Smooth muscle cell (in vitro differentiated cells): ENCODE data around the gene TENT5C. TPM values are rescaled to one million over a fixed set of nuclear protein-coding genes. Genes with fewer than 3 reads are reported as not detected.

Experiments used
- DNase-seq: peaks from one replicate; lab custom pipeline; 2025; ENCODE audit not compliant: unreplicated experiment; lab: John Stamatoyannopoulos, UW
- H2AFZ ChIP-seq: fragments of 200-600 bp; sonication (generic); 2 replicates; pipeline ENCODE4 v1.6.0; 2016; ENCODE audit warnings: antibody characterized with exemption, low read depth, mild to moderate bottlenecking
- H3F3A ChIP-seq: fragments of 200-600 bp; sonication (generic); 2 replicates; pipeline ENCODE4 v1.6.0; 2017; ENCODE audit warnings: antibody characterized with exemption, low read depth
- H3K27ac ChIP-seq: fragments of 200-600 bp; sonication (generic); 2 replicates; pipeline ENCODE4 v1.5.1; 2016; ENCODE audit warnings: low read depth, mild to moderate bottlenecking
- H3K27me3 ChIP-seq: fragments of 200-600 bp; sonication (generic); 2 replicates; pipeline ENCODE4 v1.6.1; 2016; ENCODE audit warnings: low read depth, mild to moderate bottlenecking
- H3K36me3 ChIP-seq: fragments of 200-600 bp; sonication (generic); 2 replicates; pipeline ENCODE4 v1.5.1; 2016; ENCODE audit warnings: low read depth
- H3K4me1 ChIP-seq: fragments of 200-600 bp; sonication (generic); 2 replicates; pipeline ENCODE4 v1.5.1; 2016; ENCODE audit warnings: low read depth
- H3K4me2 ChIP-seq: fragments of 200-600 bp; sonication (generic); 2 replicates; pipeline ENCODE4 v1.6.0; 2016; ENCODE audit warnings: mild to moderate bottlenecking
- H3K4me3 ChIP-seq: fragments of 200-600 bp; sonication (generic); 2 replicates; pipeline ENCODE4 v1.5.1; 2016; ENCODE audit warnings: mild to moderate bottlenecking
- H3K79me2 ChIP-seq: fragments of 200-600 bp; sonication (generic); 2 replicates; pipeline ENCODE4 v1.6.0; 2016; ENCODE audit warnings: low read depth, mild to moderate bottlenecking
- H3K9ac ChIP-seq: fragments of 200-600 bp; sonication (generic); 2 replicates; pipeline ENCODE4 v1.6.0; 2016; ENCODE audit warnings: low read depth
- H3K9me3 ChIP-seq: fragments of 200-600 bp; sonication (generic); replicated peaks from 2 replicates; pipeline ENCODE4 v1.5.1; 2016; ENCODE audit warnings: low read depth
- H4K20me1 ChIP-seq: fragments of 200-600 bp; sonication (generic); 2 replicates; pipeline ENCODE4 v1.6.0; 2016; ENCODE audit warnings: low read depth
- WGBS: methylation state at CpG from one replicate; pipeline ENCODE4 v1.1.7; 2016; ENCODE audit warnings: low lambda C conversion rate; 5-methylcytosine and 5-hydroxymethylcytosine counted together
- polyA plus RNA-seq: library from polyadenylated mRNA; unstranded; fragments of >200 nt; fragmentation: Nextera tagmentation; extraction: Ambion mirVana; gene quantifications from 2 replicates; pipeline ENCODE4 v1.2.1, GENCODE V29; 2016
- total RNA-seq: library from RNA; depleted of rRNA; stranded (reverse); fragments of >200 nt; gene quantifications from 2 replicates; pipeline ENCODE4 v1.2.3, GENCODE V29; 2014
- TF ChIP-seq, protein P1 (sequence below): fragments of 200-600 bp; sonication (generic); IDR thresholded peaks from 2 replicates; pipeline ENCODE4 v1.5.1; 2017; ENCODE audit warnings: borderline replicate concordance, mild to moderate bottlenecking, antibody characterized with exemption; ENCODE audit not compliant: insufficient read depth, poor library complexity, severe bottlenecking

TENT5C gene
- total and polyA plus RNA-seq, 2 experiments from 2014 or later: 5.3 to 5.7 TPM

DNA sequence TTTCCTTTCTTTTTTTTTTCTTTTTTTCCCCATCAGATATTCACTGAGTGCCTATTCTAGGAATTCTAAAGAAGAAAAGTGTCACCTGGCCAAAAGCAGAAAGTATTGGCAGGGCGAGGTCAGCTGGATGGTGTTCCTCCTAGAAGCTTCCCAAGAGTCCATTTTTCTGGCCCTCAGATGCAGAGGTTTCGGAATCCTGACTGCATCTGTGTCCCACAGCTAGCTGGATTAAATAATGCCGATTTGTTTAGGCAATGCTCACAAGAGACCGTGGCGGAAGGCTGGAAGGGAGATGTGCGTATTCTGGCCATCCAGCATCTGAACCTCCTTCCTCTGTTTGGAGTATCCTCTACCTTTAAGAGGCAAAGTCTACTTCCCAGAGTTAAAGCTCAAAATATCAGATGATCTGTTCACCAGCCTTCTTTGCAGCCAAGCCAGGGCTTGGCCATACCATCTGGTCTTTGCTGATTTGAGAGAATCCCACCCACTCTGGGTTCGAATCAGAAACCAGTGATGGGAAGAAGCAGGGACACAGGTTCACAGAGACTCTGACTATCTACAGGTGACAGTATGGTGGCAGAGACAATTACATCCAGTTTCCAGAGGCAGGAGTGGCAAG is 5.4 kb upstream of the TENT5C start:
- TF ChIP-seq, protein P1, sequence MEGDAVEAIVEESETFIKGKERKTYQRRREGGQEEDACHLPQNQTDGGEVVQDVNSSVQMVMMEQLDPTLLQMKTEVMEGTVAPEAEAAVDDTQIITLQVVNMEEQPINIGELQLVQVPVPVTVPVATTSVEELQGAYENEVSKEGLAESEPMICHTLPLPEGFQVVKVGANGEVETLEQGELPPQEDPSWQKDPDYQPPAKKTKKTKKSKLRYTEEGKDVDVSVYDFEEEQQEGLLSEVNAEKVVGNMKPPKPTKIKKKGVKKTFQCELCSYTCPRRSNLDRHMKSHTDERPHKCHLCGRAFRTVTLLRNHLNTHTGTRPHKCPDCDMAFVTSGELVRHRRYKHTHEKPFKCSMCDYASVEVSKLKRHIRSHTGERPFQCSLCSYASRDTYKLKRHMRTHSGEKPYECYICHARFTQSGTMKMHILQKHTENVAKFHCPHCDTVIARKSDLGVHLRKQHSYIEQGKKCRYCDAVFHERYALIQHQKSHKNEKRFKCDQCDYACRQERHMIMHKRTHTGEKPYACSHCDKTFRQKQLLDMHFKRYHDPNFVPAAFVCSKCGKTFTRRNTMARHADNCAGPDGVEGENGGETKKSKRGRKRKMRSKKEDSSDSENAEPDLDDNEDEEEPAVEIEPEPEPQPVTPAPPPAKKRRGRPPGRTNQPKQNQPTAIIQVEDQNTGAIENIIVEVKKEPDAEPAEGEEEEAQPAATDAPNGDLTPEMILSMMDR: no peak
- no peaks in the 10 kb centered on the region for H4K20me1 ChIP-seq
- no peak overlapping the region for H3K27ac ChIP-seq
- H3K4me3 ChIP-seq: no peak overlapping the region
- peak overlapping the region; percentile 25 for H3K4me2 ChIP-seq
- H3K79me2 ChIP-seq: no peaks in the 10 kb centered on the region
- H3K27me3 ChIP-seq: peaks cover 18% of the 10 kb centered on the region
- DNase-seq: no peak
- no peaks in the 10 kb centered on the region for H3K9me3 ChIP-seq
- no peaks in the 10 kb centered on the region for H3K4me1 ChIP-seq
- H3K36me3 ChIP-seq: no peaks in the 10 kb centered on the region
- no peaks in the 10 kb centered on the region for H3F3A ChIP-seq
- no peak overlapping the region for H2AFZ ChIP-seq
- H3K9ac ChIP-seq: no peak overlapping the region
- WGBS: 94% methylated on average over 7 of the region's 7 CpGs

DNA sequence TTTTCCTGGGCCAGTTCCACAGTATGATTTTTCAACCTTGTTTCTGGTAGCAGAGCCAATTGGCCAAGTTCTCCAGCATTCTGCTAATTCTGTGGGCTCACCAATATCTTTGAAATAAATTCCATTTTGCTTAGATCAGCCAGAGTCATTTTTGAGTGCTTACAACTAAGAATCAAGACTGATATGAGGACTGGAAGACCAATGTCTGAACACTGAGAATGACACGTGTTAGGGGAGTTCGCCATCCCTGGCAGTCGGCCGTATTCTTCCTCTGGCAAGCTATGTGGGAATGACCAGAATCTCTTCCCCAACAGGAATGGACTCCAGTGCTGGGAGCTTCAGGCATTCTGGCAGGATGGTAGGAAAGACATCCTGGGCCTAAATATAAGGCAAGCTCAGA is 4.9 kb upstream of the TENT5C start:
- H2AFZ ChIP-seq: no peak overlapping the region
- H3F3A ChIP-seq: no peaks in the 10 kb centered on the region
- no peaks in the 10 kb centered on the region for H3K4me1 ChIP-seq
- H3K79me2 ChIP-seq: no peaks in the 10 kb centered on the region
- no peak overlapping the region for H3K27ac ChIP-seq
- 68% methylated on average over 4 of the region's 4 CpGs for WGBS
- H4K20me1 ChIP-seq: peaks cover under 1% of the 10 kb centered on the region
- peaks cover 18% of the 10 kb centered on the region for H3K27me3 ChIP-seq
- no peak overlapping the region for H3K9ac ChIP-seq
- TF ChIP-seq, protein P1: no peak
- peak overlapping the region; percentile 25 for H3K4me2 ChIP-seq
- DNase-seq: no peak
- H3K36me3 ChIP-seq: no peaks in the 10 kb centered on the region
- no peak overlapping the region for H3K4me3 ChIP-seq
- H3K9me3 ChIP-seq: no peaks in the 10 kb centered on the region

DNA sequence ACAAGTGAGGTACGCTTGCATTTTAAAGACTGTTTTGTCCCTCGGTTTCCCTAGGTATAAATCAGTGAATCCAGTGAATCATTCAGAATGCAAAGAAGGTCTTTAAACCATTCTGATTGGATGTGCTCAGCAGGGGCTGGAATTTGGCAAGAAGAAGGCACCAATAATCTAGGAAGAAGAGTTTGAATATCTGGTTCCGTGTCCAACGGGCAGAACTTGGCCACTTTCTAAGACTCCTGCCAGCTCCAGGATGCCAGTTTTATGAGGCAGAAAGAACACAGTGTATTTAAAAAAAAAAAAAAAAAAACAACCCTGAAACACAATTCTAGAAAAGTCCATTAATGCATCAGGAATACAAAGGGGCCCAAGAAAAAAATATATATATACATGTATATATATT is 3.0 kb upstream of the TENT5C start:
- Histone ChIP-seq H3K27ac (no peak overlapping the region), H4K20me1 (peaks cover 6% of the 10 kb centered on the region), H3F3A (no peaks in the 10 kb centered on the region), H2AFZ (no peak overlapping the region), H3K27me3 (peaks cover 18% of the 10 kb centered on the region), H3K36me3 (no peaks in the 10 kb centered on the region), H3K9me3 (no peaks in the 10 kb centered on the region), H3K4me2 (no peak overlapping the region), H3K9ac (no peak overlapping the region), H3K4me1 (peaks cover 11% of the 10 kb centered on the region), H3K4me3 (no peak overlapping the region), H3K79me2 (peaks cover 1% of the 10 kb centered on the region)
- 80% methylated on average over 4 of the region's 4 CpGs for WGBS
- DNase-seq: no peak
- TF ChIP-seq, protein P1: no peak
